A549 (cell line): ENCODE data around the gene HIPK1. TPM values are rescaled to one million over a fixed set of nuclear protein-coding genes. Genes with fewer than 3 reads are reported as not detected.

Source experiments
- ATAC-seq, 2 experiments: fragments of 200-7000 bp in 1 of 2; fragments of >200 bp in 1 of 2; cut with Nextera tagmentation in 1 of 2; cut with Tn5 transposase in 1 of 2; 3 replicates each; pipeline versions ENCODE4 v1.8.0 to v1.9.1; 2018 to 2020; ENCODE audit warnings: mild to moderate bottlenecking in 1 of 2, moderate library complexity in 1 of 2
- CTCF ChIA-PET: fragments of 300-600 bp; sonication (Branson Sonifier 250); formaldehyde crosslinking; extraction: SDS; loops from one replicate; lab custom pipeline; 2021; ENCODE audit warnings: antibody characterized with exemption, inconsistent platforms; lab: Yijun Ruan, JAX
- POLR2A ChIA-PET: fragments of 350-600 bp; formaldehyde crosslinking; extraction: SDS; loops from one replicate; lab custom pipeline; 2021; ENCODE audit warnings: antibody characterized with exemption, inconsistent platforms; lab: Yijun Ruan, JAX
- DNase-seq, 2 experiments: peaks; one replicate each; pipeline versions ENCODE4 v3.0.0 to v3.0.0-alpha.2; 2011 to 2016; ENCODE audit warnings: low read depth in 1 of 2, low spot score in 1 of 2
- FAIRE-seq: peaks from 2 replicates; lab custom pipeline; 2011; peaks lifted over from hg19 to GRCh38; lab: Jason Lieb, UNC
- H3K27ac ChIP-seq, 2 experiments: fragments of >200 bp; sonication (Bioruptor Twin); formaldehyde crosslinking; 3 replicates each; pipeline ENCODE4 v1.5.1; 2016 to 2017
- H3K4me1 ChIP-seq: fragments of >200 bp; sonication (Bioruptor Twin); formaldehyde crosslinking; 3 replicates; pipeline ENCODE4 v1.6.1; 2016
- H3K4me2 ChIP-seq: fragments of >200 bp; sonication (Bioruptor Twin); formaldehyde crosslinking; 3 replicates; pipeline ENCODE4 v1.6.1; 2016
- H3K4me3 ChIP-seq: fragments of >200 bp; sonication (Bioruptor Twin); formaldehyde crosslinking; 3 replicates; pipeline ENCODE4 v1.5.1; 2016
- H3K9me3 ChIP-seq: fragments of >200 bp; sonication (Bioruptor Twin); formaldehyde crosslinking; 3 replicates; pipeline ENCODE4 v1.6.1; 2016
- BHLHE40 ChIP-seq: IDR thresholded peaks from 2 replicates; pipeline ENCODE4 v1.6.1; 2012; ENCODE audit warnings: low read depth, low read length, inconsistent platforms
- CHD2 ChIP-seq: fragments of 150-350 bp; IDR thresholded peaks from 2 replicates; pipeline ENCODE4 v1.6.1; 2014; ENCODE audit warnings: low read length; ENCODE audit not compliant: partially characterized antibody
- CHD4 ChIP-seq: fragments of 200-600 bp; sonication (generic); IDR thresholded peaks from 2 replicates; pipeline ENCODE4 v1.6.1; 2016; ENCODE audit warnings: antibody characterized with exemption, mild to moderate bottlenecking, borderline replicate concordance
- EHF ChIP-seq: fragments of 250-450 bp; sonication (Bioruptor Pico); IDR thresholded peaks from 2 replicates; pipeline ENCODE4 v1.5.0; 2020; ENCODE audit warnings: mild to moderate bottlenecking
- ESRRA ChIP-seq: fragments of 150-350 bp; IDR thresholded peaks from 2 replicates; pipeline ENCODE4 v1.6.1; 2014; ENCODE audit warnings: mild to moderate bottlenecking, low read length, borderline replicate concordance
- FOSL2 ChIP-seq, 2 experiments: fragments of 450-650 bp in 1 of 2; fragments of >200 bp in 1 of 2; sonication (Bioruptor Twin) in 1 of 2; formaldehyde crosslinking; IDR thresholded peaks; 2 replicates each; pipeline versions ENCODE4 v1.5.0 to v1.6.1; 2016 to 2020; ENCODE audit warnings: mild to moderate bottlenecking in 1 of 2, moderate library complexity in 1 of 2
- FOXS1 ChIP-seq: fragments of 250-450 bp; sonication (Bioruptor Pico); IDR thresholded peaks from 2 replicates; pipeline ENCODE4 v1.5.0; 2020; ENCODE audit warnings: mild to moderate bottlenecking, moderate library complexity
- HDAC2 ChIP-seq: fragments of 200-600 bp; sonication (generic); IDR thresholded peaks from 2 replicates; pipeline ENCODE4 v1.6.1; 2016
- JUNB ChIP-seq: fragments of >200 bp; sonication (Bioruptor Twin); formaldehyde crosslinking; IDR thresholded peaks from 2 replicates; pipeline ENCODE4 v1.6.1; 2016
- KDM5A ChIP-seq: fragments of 200-600 bp; sonication (generic); IDR thresholded peaks from 2 replicates; pipeline ENCODE4 v1.6.1; 2016; ENCODE audit warnings: antibody characterized with exemption, mild to moderate bottlenecking
- MAFK ChIP-seq: fragments of 450-650 bp; IDR thresholded peaks from 2 replicates; pipeline ENCODE4 v1.6.1; 2014; ENCODE audit not compliant: partially characterized antibody
- MYC ChIP-seq: IDR thresholded peaks from 2 replicates; pipeline ENCODE4 v1.6.1; 2012; ENCODE audit warnings: mild to moderate bottlenecking, inconsistent platforms, low read length, improper control_type of control experiment, borderline replicate concordance
- NFE2L2 ChIP-seq: fragments of 150-350 bp; conservative IDR thresholded peaks from 2 replicates; pipeline ENCODE4 v1.6.1; 2014; ENCODE audit warnings: low read length
- NR3C1 ChIP-seq: fragments of >200 bp; sonication (Bioruptor Twin); formaldehyde crosslinking; IDR thresholded peaks from 3 replicates; pipeline ENCODE4 v1.6.1; 2017
- PHF8 ChIP-seq: fragments of 200-600 bp; sonication (generic); IDR thresholded peaks from 2 replicates; pipeline ENCODE4 v1.6.1; 2016; ENCODE audit warnings: low read depth, mild to moderate bottlenecking, antibody characterized with exemption, moderate library complexity, borderline replicate concordance
- POLR2AphosphoS2 ChIP-seq: conservative IDR thresholded peaks from 2 replicates; pipeline ENCODE4 v1.6.1; 2012; ENCODE audit warnings: low read length, improper control_type of control experiment, inconsistent platforms
- RCOR1 ChIP-seq: fragments of 150-350 bp; IDR thresholded peaks from 2 replicates; pipeline ENCODE4 v1.6.1; 2014; ENCODE audit warnings: antibody characterized with exemption, low read length, low read depth
- RFX5 ChIP-seq: fragments of 450-650 bp; IDR thresholded peaks from 2 replicates; pipeline ENCODE4 v1.7.1; 2014; ENCODE audit warnings: antibody characterized with exemption, mild to moderate bottlenecking, moderate library complexity
- RNF2 ChIP-seq: fragments of 200-600 bp; sonication (generic); IDR thresholded peaks from 2 replicates; pipeline ENCODE4 v1.6.1; 2016; ENCODE audit warnings: low read depth, mild to moderate bottlenecking, antibody characterized with exemption, moderate library complexity, borderline replicate concordance
- TP53 ChIP-seq: fragments of 250-450 bp; sonication (Bioruptor Pico); IDR thresholded peaks from 2 replicates; pipeline ENCODE4 v1.5.0; 2021; ENCODE audit warnings: mild to moderate bottlenecking, moderate library complexity
- ZFP36 ChIP-seq: fragments of 450-650 bp; IDR thresholded peaks from 2 replicates; pipeline ENCODE4 v1.6.1; 2014; ENCODE audit warnings: borderline replicate concordance; ENCODE audit not compliant: partially characterized antibody
- ZNF302 ChIP-seq: fragments of 250-450 bp; sonication (Bioruptor Pico); IDR thresholded peaks from 2 replicates; pipeline ENCODE4 v1.9.0; 2021; ENCODE audit warnings: inconsistent platforms, mild to moderate bottlenecking, moderate library complexity
- ZSCAN20 ChIP-seq: fragments of 250-450 bp; sonication (Bioruptor Pico); IDR thresholded peaks from 2 replicates; pipeline ENCODE4 v1.8.0; 2022; ENCODE audit warnings: mild to moderate bottlenecking, moderate library complexity
- whole genome bisulfite sequencing: methylation state at CpG from one replicate; pipeline ENCODE4 v1.1.6; 2017; ENCODE audit errors: missing lambda C conversion rate; 5-methylcytosine and 5-hydroxymethylcytosine counted together
- polyA plus RNA-seq, 4 experiments: library from polyadenylated mRNA; depleted of rRNA in 3 of 4; stranded (reverse); fragments of >200 nt; fragmentation: RNase III in 1 of 4; extraction: RNeasy Plus Mini Kit Qiagen cat#74134 plus additional on column Dnase treatment in 1 of 4; gene quantifications; 2 replicates in 3 of 4; 3 replicates in 1 of 4; pipeline ENCODE4 v1.2.3, GENCODE V29; 2011 to 2017
- TF ChIP-seq, protein P1 (sequence below): IDR thresholded peaks from 2 replicates; pipeline ENCODE4 v1.6.1; 2012; ENCODE audit warnings: low read depth, borderline replicate concordance
- TF ChIP-seq, protein P2 (sequence below): fragments of >200 bp; sonication (Bioruptor Twin); formaldehyde crosslinking; IDR thresholded peaks from 3 replicates; pipeline ENCODE4 v1.5.1; 2016
- TF ChIP-seq, protein P3 (sequence below): fragments of >200 bp; sonication (Bioruptor Twin); formaldehyde crosslinking; IDR thresholded peaks from 3 replicates; pipeline ENCODE4 v1.6.1; 2016

HIPK1 gene
- polyA plus RNA-seq, 2 of the 4 experiments (the other 2 are of a cell fraction): 11.3 to 27.4 TPM

DNA sequence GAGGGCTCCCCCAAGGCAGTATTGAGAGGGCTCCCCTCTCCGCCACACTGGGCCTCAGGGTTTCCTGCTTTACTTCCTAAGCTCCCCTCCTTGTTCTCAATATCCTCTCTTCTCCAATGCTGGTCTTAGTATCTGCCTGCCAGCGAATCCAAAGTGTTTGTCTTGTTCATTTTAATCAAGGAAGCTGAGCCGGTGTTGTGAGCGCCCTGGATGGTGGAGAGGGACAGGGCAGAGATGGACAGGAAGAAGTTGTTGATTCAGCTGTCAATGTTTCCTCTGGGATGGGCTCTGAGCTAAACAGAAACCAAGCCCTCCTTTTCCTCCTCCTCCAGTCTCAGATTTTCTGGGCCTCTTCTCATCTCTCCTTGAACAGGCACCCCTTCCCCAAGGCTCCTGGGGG is 55.6 kb downstream of the HIPK1 start:
- H3K4me3 ChIP-seq: no peak overlapping the region
- H3K4me2 ChIP-seq: no peak overlapping the region
- FAIRE-seq (no peak), DNase-seq (no peak), ATAC-seq (no peak)
- H3K27ac ChIP-seq: no peak overlapping the region
- 76% methylated on average over 4 of the region's 4 CpGs for WGBS
- H3K4me1 ChIP-seq: peaks cover 11% of the 10 kb centered on the region; the same call in 2 of the 3 replicates
- POLR2A ChIA-PET: no interaction called here
- CTCF ChIA-PET: interaction anchor here (0.8 to 2.4 kb wide), 4 partner anchors 9 to 298 kb away, joined by 3 to 7 read pairs (median 5); no protein-coding TSS in a partner anchor
- no peak for TF ChIP-seq NFE2L2
- no peak for TF ChIP-seq MYC
- no peak for TF ChIP-seq BHLHE40
- no peak for TF ChIP-seq PHF8
- TF ChIP-seq HDAC2: no peak
- TF ChIP-seq, protein P1, sequence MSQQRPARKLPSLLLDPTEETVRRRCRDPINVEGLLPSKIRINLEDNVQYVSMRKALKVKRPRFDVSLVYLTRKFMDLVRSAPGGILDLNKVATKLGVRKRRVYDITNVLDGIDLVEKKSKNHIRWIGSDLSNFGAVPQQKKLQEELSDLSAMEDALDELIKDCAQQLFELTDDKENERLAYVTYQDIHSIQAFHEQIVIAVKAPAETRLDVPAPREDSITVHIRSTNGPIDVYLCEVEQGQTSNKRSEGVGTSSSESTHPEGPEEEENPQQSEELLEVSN: no peak
- H3K9me3 ChIP-seq: no peaks in the 10 kb centered on the region

DNA sequence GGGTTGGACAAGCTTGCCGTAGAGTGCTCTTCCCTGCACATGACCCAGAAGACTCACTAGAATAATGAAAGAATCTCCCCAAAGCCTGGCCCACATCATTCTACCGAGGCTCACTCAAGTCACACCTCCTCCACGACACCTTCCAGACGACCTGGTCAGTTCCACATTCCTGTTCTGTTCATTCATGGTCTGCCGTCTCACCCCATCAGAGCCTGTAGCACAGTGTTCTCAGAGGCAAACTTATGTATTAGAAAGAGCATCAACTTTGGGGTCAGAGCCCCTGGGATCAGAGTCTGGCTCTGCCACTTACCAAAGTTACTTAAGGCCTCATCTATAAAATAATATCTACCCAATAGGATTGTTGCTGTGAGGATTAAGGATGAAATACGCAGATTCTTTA is 57.7 kb downstream of the HIPK1 start:
- CTCF ChIA-PET: interaction anchor here (1.2 kb wide), 1 partner anchor 8 kb away, joined by 3 read pairs; the partner anchor contains the start of gene OLFML3
- no peak for TF ChIP-seq JUNB
- TF ChIP-seq FOXS1 (CRISPR knock-in tag): no peak
- TF ChIP-seq, protein P2, sequence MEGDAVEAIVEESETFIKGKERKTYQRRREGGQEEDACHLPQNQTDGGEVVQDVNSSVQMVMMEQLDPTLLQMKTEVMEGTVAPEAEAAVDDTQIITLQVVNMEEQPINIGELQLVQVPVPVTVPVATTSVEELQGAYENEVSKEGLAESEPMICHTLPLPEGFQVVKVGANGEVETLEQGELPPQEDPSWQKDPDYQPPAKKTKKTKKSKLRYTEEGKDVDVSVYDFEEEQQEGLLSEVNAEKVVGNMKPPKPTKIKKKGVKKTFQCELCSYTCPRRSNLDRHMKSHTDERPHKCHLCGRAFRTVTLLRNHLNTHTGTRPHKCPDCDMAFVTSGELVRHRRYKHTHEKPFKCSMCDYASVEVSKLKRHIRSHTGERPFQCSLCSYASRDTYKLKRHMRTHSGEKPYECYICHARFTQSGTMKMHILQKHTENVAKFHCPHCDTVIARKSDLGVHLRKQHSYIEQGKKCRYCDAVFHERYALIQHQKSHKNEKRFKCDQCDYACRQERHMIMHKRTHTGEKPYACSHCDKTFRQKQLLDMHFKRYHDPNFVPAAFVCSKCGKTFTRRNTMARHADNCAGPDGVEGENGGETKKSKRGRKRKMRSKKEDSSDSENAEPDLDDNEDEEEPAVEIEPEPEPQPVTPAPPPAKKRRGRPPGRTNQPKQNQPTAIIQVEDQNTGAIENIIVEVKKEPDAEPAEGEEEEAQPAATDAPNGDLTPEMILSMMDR: no peak
- TF ChIP-seq CHD4: no peak
- TF ChIP-seq BHLHE40: no peak
- no peak for TF ChIP-seq FOSL2 (IDR thresholded peaks at IDR 0.05)
- no peak for TF ChIP-seq FOSL2 (CRISPR knock-in tag; IDR thresholded peaks at IDR 0.05)
- no peak for TF ChIP-seq ZSCAN20

DNA sequence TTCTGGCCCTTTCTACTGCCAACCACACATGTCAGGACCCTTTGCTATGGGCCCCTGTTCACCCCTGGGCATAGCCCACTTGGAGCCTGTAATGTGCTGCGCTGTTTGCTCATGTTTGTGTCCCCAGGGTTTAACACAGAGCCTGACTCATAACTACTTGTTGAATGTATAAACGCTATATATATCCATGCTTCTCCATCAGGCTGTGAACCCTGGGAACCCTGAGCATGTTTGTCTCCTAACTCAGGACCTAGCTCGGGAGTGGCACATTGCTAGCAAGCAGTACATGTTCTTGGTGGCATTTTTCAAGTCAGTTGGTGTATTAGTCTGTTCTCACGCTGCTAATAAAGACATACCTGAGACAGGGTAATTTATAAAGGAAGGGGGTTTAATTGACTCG is 58.1 kb downstream of the HIPK1 start:
- Histone ChIP-seq H3K9me3 (no peaks in the 10 kb centered on the region), H3K27ac (no peak overlapping the region), H3K4me1 (peaks cover 9% of the 10 kb centered on the region; the same call in 2 of the 3 replicates), H3K4me2 (no peak overlapping the region), H3K4me3 (no peak overlapping the region)
- no peak for FAIRE-seq
- 43% methylated on average over 5 of the region's 5 CpGs for WGBS
- TF ChIP-seq KDM5A (no peak), ZSCAN20 (no peak), NFE2L2 (no peak), BHLHE40 (no peak)
- ChIA-PET POLR2A (no interaction called here), CTCF (interaction anchor here (1.2 kb wide), 1 partner anchor 8 kb away, joined by 3 read pairs; the partner anchor contains the start of gene OLFML3)
- no peak for ATAC-seq
- no peak for DNase-seq

More for the DNA sequence above, 57.7 kb downstream of the HIPK1 start:
- Histone ChIP-seq H3K9me3 (no peaks in the 10 kb centered on the region), H3K4me3 (no peak overlapping the region), H3K27ac (no peak overlapping the region), H3K4me1 (peaks cover 11% of the 10 kb centered on the region; the same call in 2 of the 3 replicates), H3K4me2 (no peak overlapping the region)
- FAIRE-seq: no peak
- DNase-seq: no peak
- POLR2A ChIA-PET: no interaction called here
- 67% methylated on average over 5 of the region's 6 CpGs for WGBS
- ATAC-seq: no peak

DNA sequence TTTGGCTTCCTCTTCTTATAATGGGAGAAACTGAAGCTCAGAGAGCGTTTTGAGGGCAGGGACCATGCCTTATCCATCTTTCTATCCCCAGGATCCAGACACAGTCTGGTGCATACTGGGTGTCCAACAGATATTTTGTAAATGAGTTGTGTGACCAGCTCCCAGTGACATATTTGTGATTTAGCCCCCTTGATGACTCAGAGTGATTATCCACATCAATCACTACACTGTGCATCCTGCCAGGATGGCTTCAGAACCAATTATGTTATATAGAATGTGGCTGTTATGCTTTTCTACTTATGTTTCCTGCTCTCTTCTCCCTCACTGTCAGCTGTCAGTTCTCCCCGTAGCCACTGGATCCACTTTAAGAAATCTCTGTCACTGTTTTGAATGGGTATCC is 61.4 kb downstream of the HIPK1 start:
- TF ChIP-seq RFX5 (no peak), HDAC2 (no peak), POLR2AphosphoS2 (no peak), CHD4 (no peak), TP53 (CRISPR knock-in tag) (no peak), RNF2 (no peak), ZSCAN20 (no peak), FOSL2 (IDR thresholded peaks at IDR 0.05) (no peak), FOSL2 (CRISPR knock-in tag; IDR thresholded peaks at IDR 0.05) (no peak), ZFP36 (no peak), MAFK (no peak), ESRRA (no peak), RCOR1 (no peak), EHF (no peak), KDM5A (no peak), NR3C1 (no peak), ZNF302 (CRISPR knock-in tag) (no peak), CHD2 (no peak)
- TF ChIP-seq, protein P3, sequence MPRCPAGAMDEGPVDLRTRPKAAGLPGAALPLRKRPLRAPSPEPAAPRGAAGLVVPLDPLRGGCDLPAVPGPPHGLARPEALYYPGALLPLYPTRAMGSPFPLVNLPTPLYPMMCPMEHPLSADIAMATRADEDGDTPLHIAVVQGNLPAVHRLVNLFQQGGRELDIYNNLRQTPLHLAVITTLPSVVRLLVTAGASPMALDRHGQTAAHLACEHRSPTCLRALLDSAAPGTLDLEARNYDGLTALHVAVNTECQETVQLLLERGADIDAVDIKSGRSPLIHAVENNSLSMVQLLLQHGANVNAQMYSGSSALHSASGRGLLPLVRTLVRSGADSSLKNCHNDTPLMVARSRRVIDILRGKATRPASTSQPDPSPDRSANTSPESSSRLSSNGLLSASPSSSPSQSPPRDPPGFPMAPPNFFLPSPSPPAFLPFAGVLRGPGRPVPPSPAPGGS: no peak
- Histone ChIP-seq H3K9me3 (peaks cover 6% of the 10 kb centered on the region; the same call in 1 of the 3 replicates), H3K4me3 (no peak overlapping the region), H3K4me2 (no peak overlapping the region), H3K27ac (no peak overlapping the region), H3K4me1 (no peaks in the 10 kb centered on the region)
- 5% methylated on average over 2 of the region's 2 CpGs for WGBS
- DNase-seq (no peak), FAIRE-seq (no peak), ATAC-seq (no peak)
- ChIA-PET POLR2A (no interaction called here), CTCF (no interaction called here)
